Testis (tissue), 2 donors: Measurements from ENCODE around the gene TGFBR3.

Experiments used
- POLR2A ChIP-seq: fragments of 450-650 bp; IDR thresholded peaks from one replicate; pipeline ENCODE4 v1.6.1; 2017; ENCODE audit warnings: antibody characterized with exemption, mild to moderate bottlenecking, moderate library complexity
- TF ChIP-seq, protein P1 (sequence below), 3 experiments: fragments of 450-650 bp in 2 of 3; fragments of 200-600 bp in 1 of 3; sonication (generic) in 1 of 3; IDR thresholded peaks; one replicate each; pipeline ENCODE4 v1.5.1; 2016 to 2019; ENCODE audit warnings: antibody characterized with exemption in 3 of 3, mild to moderate bottlenecking in 2 of 3, moderate library complexity in 1 of 3

DNA sequence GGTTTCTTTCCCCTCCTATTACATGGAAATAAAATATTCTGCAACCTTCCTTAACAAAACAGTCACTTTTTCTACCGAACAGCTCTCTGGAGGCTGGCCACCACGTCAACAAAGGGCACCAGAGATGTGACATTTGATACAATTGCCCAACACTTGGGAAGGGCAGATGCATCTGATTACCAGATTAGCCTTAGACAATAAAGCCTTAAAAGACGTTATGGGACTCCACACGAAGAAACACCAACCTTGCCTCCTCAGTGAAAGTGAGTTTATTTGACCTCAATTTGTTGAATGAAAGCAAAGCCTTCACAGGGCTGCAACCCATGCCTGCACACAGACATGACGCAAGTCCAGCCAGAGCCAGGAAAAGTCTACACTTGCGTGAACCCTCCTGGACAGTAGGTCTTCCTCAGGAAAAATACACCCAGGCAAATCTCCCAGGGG lies 136.1 kb downstream of the TGFBR3 start:
- TF ChIP-seq, protein P1, sequence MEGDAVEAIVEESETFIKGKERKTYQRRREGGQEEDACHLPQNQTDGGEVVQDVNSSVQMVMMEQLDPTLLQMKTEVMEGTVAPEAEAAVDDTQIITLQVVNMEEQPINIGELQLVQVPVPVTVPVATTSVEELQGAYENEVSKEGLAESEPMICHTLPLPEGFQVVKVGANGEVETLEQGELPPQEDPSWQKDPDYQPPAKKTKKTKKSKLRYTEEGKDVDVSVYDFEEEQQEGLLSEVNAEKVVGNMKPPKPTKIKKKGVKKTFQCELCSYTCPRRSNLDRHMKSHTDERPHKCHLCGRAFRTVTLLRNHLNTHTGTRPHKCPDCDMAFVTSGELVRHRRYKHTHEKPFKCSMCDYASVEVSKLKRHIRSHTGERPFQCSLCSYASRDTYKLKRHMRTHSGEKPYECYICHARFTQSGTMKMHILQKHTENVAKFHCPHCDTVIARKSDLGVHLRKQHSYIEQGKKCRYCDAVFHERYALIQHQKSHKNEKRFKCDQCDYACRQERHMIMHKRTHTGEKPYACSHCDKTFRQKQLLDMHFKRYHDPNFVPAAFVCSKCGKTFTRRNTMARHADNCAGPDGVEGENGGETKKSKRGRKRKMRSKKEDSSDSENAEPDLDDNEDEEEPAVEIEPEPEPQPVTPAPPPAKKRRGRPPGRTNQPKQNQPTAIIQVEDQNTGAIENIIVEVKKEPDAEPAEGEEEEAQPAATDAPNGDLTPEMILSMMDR (IDR thresholded peaks at IDR 0.05), result no peak
- no peak for TF ChIP-seq POLR2A
